Amygdala (tissue), 56 donors: ENCODE results near the gene ADAMTS17.
"Not testable (repeated sequence)": the region's sequence is repeated elsewhere in the genome, so short reads cannot be mapped to it uniquely, and the experiment has no call there.

Source experiments
- DNase-seq, 56 donors: peaks; one replicate each; lab custom pipeline; 2025; lab: John Stamatoyannopoulos, UW

ADAMTS17 gene

GRCh38 chr15:100096700-100097099 is 245.1 kb downstream of the ADAMTS17 start:
- DNase-seq: no peak

- DNase-seq: no peak
Measured at GRCh38 chr15:100096248-100096600, 245.6 kb downstream of the ADAMTS17 start.

DNA sequence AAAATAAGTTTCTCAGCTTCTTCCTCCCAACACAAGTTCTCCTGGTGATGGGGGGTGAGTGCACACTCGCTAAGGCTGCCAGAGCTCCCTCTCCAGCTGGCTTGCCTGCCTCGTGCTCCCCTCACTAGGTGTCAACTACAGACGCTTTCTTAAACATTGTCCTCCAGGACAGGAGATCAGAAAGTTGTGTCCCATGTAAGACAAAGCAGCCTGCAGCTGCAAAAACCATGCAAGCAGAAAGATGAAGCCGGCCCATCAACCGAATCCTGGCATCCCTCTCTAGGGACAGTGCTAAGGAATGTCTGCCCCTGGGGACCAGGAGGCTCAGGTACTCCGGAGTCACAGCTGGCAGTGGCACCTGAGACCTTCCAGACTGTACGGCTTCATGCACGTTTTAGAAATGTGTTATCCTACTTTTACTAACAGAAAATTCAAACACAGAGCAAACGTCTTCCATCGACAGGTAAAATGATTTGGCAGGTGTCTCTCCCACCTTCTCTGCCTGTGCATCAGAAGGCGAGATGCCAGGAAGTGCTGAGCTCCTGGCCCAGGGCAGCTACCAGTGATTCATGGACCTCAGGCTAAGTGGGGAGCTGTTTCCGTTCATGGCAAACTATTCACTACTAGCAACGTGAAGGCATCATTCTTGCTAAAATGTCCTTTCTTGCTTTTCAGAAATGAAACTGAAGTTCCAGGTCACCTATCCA is 246.1 kb downstream of the ADAMTS17 start:
- DNase-seq: no peak

DNA sequence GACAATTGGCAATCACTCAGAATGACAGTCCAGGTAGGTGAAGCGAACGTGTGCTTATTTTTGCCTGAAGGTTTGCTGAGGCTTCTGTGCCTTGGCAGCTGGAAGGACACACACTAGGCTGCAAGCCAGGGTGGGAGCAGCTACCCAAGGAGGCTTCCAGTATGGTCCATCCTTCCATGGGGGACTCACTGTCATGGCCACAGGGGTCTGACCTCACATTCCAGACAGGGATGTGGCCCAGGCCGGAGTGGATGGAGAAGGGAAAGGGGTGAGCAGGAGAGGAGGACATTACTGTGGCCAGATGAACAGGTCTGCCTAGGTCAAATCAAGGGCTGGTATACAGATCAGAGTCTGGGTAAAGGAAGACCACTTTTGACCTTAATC is 247.7 kb downstream of the ADAMTS17 start:
- no peak for DNase-seq

GRCh38 chr15:100093211-100094126 is 248.3 kb downstream of the ADAMTS17 start:
- no peak for DNase-seq

GRCh38 chr15:100092034-100092433 is 249.7 kb downstream of the ADAMTS17 start:
- no peak for DNase-seq

DNA sequence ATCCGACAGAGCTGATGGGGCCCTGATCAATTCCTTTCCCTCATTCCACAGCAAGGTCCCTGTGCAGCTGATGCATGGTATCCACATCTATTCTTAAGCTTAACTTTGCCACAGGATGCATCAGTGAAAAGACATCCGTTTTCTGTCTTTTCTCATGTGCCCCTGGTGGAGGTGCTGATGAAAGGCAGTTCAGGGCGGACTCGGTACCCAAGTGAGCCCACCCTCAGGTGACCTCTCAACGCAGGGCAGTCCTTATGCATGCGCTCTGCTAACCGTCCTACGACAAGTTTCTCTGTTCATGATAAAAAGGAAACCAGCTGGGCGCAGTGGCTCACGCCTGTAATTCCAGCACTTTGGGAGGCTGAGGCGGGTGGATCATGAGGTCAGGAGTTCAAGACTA is 251.4 kb downstream of the ADAMTS17 start:
- no peak for DNase-seq

- DNase-seq: not testable (repeated sequence)
Measured at GRCh38 chr15:100084042-100084821, 257.5 kb downstream of the ADAMTS17 start.

DNA sequence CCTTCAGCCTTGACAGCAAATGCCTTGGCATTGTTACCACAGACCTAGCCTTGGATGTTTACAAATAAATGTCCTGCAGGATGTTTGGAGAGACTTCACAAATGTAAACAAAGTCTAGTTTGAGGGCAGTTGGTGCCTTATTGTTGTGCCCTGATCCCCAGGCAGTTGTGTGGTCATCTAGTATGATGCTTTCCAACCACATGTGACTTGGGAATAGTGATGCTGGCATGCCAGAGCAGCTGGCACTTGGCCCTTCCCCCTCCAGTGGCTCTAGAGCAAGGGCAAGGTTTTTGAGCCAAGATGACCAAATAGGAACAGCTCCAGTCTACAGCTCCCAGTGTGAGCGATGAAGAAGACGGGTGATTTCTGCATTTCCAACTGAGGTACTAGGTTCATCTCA is 258.2 kb downstream of the ADAMTS17 start:
- peak in 13 of 56 donors; percentile 9 to 51 (median 18) for DNase-seq

DNA sequence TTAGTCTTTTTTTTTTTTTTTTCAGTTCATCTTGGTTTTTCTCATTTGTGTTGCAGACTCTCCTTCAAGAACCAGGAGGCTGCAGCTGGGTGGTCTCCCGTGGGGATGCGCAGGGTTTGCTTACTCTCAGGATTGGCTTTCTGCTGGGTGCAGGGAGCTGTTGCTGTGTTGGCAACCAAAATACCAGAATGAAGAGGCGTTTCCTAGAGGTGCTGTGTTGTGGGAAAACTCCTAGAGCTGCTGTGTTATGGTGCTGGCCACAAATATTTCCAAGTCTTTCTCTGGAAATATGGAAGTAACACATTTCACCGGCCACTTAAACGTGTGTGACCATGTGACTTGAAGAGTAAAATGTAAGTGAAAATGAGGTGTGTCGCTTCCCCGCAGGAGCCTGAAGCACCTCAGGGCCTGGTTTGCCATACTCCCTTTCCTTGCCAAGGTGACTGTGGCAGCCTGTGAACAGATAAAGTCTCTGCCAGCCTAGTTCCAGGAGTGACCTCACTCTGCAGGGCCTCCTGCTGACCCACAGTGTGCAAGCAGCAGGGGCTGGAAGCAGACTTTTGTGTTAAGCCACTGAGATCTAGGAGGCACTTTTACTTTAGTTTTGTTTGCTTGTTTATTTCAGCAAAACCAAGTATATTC is 258.9 kb downstream of the ADAMTS17 start:
- no peak for DNase-seq

DNA sequence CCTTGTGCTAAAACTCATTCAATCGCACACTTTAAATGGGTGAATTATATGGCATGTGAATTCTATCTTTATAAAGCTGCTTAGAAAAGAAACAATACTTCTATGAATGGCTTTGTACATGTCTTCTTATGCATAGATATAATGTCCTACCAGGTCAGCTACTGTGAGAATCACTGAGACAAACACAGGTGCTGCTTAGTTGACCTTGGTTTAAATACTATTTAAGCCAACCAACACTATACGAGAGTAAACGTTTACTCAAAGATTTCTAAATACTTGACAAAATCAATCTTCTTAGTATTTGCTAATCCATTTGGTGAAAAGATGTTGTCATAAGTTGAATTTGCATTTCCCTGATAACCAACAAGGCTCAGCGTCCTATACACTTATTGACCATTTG is 260.3 kb downstream of the ADAMTS17 start:
- no peak for DNase-seq

- no peak for DNase-seq
Measured at GRCh38 chr15:100078511-100079220, 263.1 kb downstream of the ADAMTS17 start.

DNA sequence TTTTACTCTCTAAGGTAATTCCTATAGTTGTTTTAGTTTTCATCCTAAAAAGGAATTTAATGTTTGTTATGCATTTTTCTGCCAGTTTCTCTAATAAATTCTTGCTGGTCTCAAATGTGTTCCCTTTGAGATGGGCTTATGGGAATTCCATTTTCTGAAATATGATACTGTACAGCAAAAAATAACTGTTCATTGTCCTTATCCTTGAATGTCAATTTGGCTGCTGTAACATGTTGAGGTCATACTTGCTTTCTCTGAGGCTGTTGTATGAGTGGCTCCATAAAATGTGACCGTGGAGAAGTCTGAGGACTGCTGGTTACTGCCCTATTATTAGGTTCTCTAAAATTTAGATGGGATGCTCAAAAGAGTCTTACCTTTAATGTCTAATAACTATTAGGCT is 266.5 kb downstream of the ADAMTS17 start:
- no peak for DNase-seq

DNA sequence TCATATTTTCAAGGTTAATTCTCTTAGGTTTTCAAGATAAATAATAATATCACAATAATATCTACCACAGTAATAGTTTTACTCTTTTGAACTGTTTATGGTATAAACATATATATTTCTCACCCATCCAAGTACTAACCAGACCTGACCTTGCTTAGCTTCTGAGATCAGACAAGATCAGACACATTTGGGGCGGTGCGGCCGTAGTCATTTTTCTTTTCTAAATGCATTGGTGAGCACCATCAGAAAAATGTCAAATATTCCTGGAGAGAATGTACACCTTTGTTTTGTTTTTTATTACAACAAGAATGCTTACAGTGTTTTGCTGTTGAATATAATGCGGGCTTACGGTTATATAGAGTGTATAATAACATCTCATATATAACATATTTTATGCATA is 267.8 kb downstream of the ADAMTS17 start:
- no peak for DNase-seq

GRCh38 chr15:100066521-100067280 is 275.1 kb downstream of the ADAMTS17 start:
- DNase-seq: not testable (repeated sequence)

DNA sequence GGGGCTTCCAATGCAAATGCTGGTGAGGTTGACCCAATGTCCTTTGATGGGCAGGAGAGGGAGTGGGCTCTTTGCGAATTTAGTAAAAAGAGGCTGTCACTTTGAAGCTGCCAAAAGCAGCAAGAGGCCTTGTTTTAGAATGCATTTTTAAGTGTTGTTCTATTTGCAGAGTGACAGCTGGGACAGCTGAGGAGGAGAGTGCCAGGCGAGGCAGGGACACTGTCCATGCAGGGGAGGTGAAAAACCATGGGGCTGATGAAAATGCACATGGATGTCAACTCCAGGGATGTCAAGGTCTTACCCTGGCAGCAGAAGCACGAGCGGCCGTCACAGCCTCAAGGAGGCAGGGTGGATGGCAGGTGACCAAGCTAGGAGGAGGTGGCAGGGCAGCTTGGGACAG is 279.8 kb downstream of the ADAMTS17 start:
- no peak for DNase-seq

DNA sequence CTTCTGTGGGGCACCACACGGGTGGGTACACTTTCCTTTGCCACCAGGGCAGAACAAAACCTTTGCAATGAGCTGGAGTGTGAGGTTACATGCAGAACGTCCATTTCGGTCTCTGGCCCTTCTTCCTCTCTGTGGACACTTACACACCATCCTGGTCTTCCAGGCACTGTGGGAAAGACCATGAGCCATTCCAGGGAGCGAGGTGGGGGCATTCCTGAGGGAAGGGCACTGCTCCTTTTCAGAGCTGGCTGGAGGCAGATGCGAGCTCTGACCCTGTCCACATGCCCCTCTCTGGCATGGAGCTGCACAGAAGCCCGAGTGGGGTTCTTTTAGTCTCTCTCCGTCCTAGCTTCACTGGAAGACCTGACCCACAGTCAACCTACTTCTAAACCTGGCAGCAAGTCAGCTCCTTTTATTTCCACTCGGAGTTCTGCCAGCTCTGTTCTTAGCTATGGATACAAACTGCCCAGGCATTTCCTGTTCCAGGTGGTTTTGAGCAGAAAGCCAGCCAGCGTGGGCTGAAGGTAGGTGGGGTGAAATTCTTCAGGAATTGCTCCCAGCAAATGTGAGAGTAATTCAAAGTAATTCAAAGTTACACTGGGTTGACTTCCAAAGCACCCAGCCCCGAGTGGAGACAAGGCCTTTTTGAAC is 281.4 kb downstream of the ADAMTS17 start:
- peak in 8 of 56 donors; percentile 9 to 51 (median 20) for DNase-seq

DNA sequence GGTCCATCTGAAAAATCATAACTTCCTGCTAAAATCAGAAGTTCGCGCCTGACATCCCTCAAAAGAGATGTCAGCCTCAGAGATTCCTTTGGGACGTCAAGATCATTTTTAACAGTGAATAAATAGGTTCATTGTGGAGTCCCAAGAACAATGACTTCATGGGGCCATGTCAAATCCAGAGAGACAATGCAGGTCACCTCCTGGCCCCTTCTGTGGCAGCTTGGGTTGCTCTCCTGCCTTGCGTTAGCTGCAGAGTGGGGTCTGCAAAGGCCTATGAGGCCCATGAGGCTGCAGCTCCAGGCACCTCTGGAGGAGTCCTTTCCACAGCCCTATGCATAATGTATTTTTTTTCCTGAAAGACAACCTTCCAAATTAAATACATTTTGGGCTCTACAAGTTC is 282.3 kb downstream of the ADAMTS17 start:
- no peak for DNase-seq

GRCh38 chr15:100059094-100059493 is 282.7 kb downstream of the ADAMTS17 start:
- DNase-seq: peak in 1 of 56 donors; percentile 28
